ENCODE measurements around the gene LIMK2.
A peak's percentile ranks its signal among the peaks of the same experiment; 100 is the strongest.

The LIMK2 gene

DNA sequence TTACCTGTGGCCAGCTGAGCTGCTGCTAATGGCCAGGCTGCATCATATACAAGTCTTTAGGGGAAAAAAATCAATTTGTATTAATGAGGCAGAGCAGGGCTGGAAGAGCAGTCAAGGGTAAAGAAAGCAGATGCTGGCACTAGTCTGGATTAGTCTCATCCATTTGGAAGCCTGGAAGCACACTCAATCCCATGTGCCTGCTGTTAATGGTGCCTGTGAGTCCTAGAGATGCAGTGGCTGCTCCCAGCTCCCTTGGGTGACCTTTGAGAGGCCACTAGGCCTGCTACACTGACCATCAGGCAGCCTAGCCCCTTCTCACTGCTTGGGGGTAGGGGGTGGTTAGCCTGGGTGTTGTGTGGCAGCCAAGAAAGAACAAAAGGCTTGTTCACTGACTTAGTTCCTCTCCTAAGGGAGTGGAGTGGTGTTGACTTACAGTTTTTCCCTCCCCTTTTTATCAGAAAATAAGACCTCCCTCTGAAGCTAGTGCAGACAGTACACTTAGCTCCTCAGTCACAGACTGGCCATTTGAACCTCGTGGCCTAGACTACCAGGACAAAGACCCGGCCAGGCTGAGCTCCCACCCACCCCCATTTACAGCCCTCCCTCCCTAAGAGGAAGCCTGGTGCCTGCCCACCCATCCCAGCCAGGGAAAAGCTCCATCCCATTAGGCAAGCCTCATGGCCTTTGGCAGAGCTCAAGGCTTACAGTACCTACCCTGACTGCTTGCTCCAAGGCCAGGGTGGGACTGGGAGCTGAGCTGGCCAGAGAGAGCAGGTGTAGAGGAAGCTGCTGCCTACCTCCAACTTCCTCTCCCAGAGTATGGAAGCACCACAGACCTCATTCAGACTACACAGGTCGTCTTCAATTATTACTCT is 72.4 kb downstream of the LIMK2 start:
- in situ Hi-C loops (cut with MboI; ENCODE audit: low pct_unique_long_range_greater_than_20kb, low sequenced_read_pairs) = no loop called here
- DNase-seq = no peak

GRCh38 chr22:31286360-31287255 is 74.5 kb downstream of the LIMK2 start:
- in situ Hi-C loops (cut with MboI; ENCODE audit: low pct_unique_long_range_greater_than_20kb, low sequenced_read_pairs) = no loop called here
- DNase-seq = peak; percentile 57

- in situ Hi-C loops (cut with MboI; ENCODE audit: low pct_unique_long_range_greater_than_20kb, low sequenced_read_pairs) = no loop called here
- peak; percentile 59 for DNase-seq
These were observed 75.9 kb downstream of the LIMK2 start for GRCh38 chr22:31287818-31288495.

DNA sequence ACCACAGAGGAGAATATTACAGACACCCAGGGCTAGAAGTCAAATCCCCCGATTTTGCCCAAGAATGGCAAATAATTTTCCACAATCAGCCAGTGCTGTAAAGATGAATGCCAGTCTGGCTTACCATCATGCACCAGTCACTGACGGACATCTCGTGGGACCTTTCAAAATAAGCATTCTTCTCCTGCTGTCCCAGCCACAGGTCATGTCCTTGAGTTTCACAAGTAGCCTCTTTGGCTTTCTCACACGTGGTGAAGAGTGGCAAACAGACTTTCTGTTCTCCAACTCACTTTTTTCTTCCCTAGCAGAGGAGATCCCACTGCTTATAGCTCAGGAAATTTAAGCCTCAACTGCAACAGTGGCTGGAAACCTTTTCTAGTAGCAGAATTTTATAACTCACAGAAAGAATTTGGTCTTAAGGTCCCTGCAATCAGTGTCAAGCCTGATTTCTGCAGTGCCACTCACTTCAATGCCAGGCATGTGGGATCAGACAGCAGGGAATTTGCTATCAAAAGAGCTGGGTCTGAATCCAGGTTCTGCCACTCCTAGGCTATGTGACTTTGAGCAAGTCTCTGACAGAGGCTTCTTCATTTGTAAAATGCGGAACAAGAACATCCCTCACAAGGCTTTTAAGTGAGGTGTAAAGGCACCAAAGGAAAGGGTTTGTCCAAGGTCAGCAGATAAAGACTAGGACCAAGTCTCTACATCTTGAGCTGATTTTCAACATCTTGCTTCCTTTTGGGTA is 76.6 kb downstream of the LIMK2 start:
- no peak for DNase-seq
- in situ Hi-C loops (cut with MboI; ENCODE audit: low pct_unique_long_range_greater_than_20kb, low sequenced_read_pairs) = no loop called here

GRCh38 chr22:31289344-31289743 is 77.2 kb downstream of the LIMK2 start:
- DNase-seq = no peak
- in situ Hi-C loops (cut with MboI; ENCODE audit: low pct_unique_long_range_greater_than_20kb, low sequenced_read_pairs) = no loop called here

DNA sequence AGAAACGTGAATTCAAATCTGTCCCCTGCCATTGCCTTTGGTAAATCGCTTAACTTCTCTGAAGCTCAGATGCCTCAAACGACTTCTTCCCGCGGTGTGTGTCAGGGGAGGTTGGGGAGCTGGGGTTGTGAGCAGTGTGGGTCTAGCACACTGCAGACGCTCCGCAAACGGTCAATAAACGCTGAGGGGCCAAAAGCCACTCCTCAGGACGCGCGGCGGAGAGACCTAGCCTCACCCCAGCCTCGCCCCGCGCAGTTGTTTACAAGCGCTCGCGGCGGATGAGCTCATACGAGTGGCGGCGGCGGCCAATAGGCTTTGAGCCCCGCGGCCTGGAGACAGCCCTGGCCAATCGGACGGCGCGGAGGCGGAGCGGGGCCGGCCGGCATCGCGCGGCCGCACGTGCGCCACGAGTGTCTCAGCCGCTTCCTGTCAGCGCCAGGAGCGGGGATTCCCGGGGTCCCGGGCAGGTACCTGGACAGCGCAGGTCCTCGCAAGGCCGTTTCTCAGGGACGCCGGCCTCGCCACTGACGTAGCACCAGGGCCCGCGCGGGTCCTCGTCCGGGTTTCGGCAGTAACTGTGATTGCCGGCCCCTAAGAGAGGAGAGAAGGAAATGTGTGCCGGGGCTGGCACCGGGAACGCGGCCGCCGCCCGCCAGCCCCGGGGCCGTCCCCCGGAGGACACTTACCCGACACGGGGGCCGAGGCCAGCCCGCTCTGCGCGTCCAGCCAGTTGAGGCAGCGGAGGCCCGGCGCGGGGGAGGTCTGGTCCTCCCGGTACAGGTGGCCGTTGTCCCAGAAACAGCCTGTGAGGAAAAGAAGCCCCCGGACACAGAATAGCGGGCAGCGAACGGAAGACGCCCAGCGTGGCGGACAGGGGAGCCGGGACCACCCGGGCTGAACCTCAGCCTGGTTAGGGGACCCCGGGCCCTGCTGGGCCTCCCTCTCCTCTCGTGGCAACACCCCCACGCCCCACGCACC is 78.7 kb downstream of the LIMK2 start:
- peak; percentile 92 for DNase-seq
- in situ Hi-C loops (cut with MboI; ENCODE audit: low pct_unique_long_range_greater_than_20kb, low sequenced_read_pairs) = no loop called here

GRCh38 chr22:31291481-31292235 is 79.6 kb downstream of the LIMK2 start:
- in situ Hi-C loops (cut with MboI; ENCODE audit: low pct_unique_long_range_greater_than_20kb, low sequenced_read_pairs) = no loop called here
- no peak for DNase-seq

DNA sequence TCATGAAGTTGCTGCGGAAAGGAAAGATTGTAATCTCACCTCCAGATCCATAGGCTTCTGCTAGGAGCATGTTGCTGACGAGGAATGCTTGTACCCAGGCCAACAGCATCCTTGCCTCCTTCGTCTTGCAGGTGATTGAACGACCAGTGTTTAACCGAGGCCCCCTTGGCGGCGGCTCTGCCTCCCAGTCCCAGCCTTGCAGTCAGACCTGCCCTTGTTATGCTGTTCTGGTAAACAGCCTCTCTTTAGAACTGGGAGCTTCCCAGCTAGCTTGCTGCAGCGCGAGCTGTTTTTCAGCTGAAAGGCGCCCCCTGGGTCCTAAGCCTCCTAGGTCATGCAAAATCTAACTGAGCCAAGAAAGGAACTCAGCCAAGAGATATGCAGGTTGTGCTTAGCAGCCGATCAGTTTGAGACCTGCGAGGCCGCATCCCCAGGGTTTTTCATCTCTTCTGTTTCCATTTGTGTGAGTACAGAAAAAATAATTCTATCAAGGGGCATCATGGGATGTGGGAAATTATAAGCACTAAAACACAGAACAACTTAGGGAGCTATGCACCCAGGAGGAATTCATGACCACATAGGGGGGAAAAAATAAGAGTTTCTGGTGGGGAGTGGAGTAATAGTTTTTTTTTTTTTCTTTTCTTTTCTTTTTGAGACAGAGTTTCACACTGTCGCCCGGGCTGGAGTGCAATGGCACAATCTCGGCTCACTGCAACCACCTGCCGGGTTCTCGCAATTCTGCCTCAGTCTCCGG is 80.3 kb downstream of the LIMK2 start, which contains the start of gene PIK3IP1:
Gene PIK3IP1, minus strand, starts transcription at position 253 of the 754 bp plus-strand sequence. Its CDS starts 144 bp downstream, at position 109.
- in situ Hi-C loops (cut with MboI; ENCODE audit: low pct_unique_long_range_greater_than_20kb, low sequenced_read_pairs) = no loop called here

DNA sequence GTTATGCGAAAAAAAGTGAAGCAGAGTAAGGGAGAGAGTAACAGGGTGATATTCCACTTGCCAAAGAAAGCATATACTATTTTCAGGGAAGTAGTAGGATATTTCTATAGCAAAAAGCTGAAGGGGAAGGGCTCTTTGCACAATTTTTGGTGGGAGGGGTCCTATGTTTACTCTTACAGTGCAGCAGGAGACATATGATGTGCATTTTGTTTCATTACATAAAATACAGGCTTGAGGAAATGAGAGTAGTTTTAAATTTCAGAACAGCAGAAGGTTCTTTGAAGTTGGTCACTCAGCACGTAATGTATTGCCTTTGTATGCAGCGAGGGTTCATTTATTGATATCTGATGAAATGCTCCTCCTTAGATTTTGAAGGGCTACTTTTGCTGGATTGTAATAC is 83.3 kb downstream of the LIMK2 start:
- in situ Hi-C loops (cut with MboI; ENCODE audit: low pct_unique_long_range_greater_than_20kb, low sequenced_read_pairs) = no loop called here
- DNase-seq = no peak

More for the DNA sequence above, 80.3 kb downstream of the LIMK2 start, which contains the start of gene PIK3IP1:
- DNase-seq = peak; percentile 80

DNA sequence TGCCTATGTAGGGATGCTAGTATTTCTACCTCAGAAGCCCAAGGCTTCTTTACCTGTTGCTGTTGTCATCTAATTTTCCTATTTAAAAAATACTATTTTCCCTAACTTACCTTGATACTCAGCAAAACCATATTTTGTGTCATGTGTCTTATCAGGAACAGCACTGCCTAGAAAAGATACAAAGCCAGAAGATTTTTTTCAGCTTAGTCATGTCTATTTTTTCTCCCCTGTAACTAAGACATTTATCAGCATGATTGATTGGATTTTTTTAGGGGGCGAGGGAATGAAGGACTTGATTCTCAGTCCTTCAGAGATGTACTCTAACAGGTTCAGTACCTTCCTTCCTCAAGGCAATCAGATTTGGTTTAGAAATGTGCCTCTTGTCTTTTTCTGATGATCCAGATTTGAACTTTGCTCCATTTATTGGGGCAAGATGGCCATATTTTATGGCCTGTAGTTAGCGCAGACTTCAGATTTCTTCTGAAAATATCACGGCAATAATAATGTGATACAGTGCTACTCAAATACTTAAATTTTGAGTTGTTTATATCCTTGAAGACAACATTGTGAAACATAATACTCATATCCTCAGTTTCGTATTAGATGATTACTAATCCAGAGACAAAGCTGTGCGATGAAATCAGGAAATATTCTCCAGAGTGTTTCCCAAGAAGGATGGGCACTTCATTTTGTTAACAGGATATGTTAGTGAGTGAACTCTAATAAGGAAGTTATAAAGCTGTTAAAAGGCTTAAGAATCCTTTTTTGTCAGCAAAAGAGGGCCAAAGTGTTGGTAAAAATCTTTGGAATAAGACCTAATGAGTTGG is 83.9 kb downstream of the LIMK2 start:
- DNase-seq = no peak
- in situ Hi-C loops (cut with MboI; ENCODE audit: low pct_unique_long_range_greater_than_20kb, low sequenced_read_pairs) = no loop called here

DNA sequence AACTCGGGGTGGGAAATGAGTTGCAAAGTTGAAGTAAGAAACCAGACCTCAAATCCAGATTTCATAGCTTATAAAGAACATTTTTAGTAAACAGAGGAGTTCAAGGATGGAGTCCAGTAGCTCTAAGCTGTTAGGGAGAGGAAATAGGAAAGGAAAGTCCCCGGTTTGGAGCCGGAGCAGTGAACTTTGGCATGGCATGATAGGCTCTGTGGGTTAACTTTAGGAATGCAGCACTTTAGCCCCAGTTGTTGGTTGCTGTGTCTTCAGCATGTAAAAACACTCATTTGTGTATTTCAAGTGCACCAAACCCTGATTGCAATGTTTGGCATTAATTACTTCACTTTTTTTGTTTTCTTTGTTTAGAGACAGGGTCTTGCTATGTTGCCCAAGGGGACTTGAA is 88.8 kb downstream of the LIMK2 start:
- DNase-seq = no peak
- in situ Hi-C loops (cut with MboI; ENCODE audit: low pct_unique_long_range_greater_than_20kb, low sequenced_read_pairs) = no loop called here

- in situ Hi-C loops (cut with MboI; ENCODE audit: low pct_unique_long_range_greater_than_20kb, low sequenced_read_pairs) = no loop called here
- DNase-seq = no peak
These were observed 89.9 kb downstream of the LIMK2 start for GRCh38 chr22:31302006-31302405.

- in situ Hi-C loops (cut with MboI; ENCODE audit: low pct_unique_long_range_greater_than_20kb, low sequenced_read_pairs) = no loop called here
These were observed 90.4 kb downstream of the LIMK2 start for GRCh38 chr22:31302537-31302936.

DNA sequence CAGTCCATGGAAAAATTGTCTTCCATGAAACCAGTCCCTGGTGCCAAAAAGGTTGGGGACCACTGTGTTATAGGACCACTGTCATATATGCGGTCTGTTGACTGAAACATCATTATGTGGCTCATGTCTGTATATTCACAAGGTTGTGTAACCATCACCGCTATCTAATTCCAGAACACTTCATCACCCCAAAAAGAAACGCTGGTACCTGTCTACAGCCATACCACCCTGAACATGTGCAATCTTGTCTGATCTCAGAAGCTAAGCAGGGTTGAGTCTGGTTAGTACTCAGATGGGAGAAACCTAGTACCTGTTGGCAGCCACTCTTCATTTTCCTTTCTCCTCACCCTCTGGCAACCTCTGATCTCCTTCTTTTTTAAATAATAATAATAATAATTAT is 93.1 kb downstream of the LIMK2 start:
- in situ Hi-C loops (cut with MboI; ENCODE audit: low pct_unique_long_range_greater_than_20kb, low sequenced_read_pairs) = no loop called here
- no peak for DNase-seq

More at GRCh38 chr22:31302537-31302936, 90.4 kb downstream of the LIMK2 start:
- DNase-seq = no peak

- no peak for DNase-seq
- in situ Hi-C loops (cut with MboI; ENCODE audit: low pct_unique_long_range_greater_than_20kb, low sequenced_read_pairs) = no loop called here
These were observed 96.1 kb downstream of the LIMK2 start for GRCh38 chr22:31308181-31308580.

Measured in KBM-7 (cell line).